IgD-negative memory B cell (primary cell): ENCODE data around the gene LHPP. TPM values are rescaled to one million over a fixed set of nuclear protein-coding genes. Genes with fewer than 3 reads are reported as not detected.

Experiments used
- H3K27ac Mint-ChIP-seq, 3 donors: one replicate each; pipeline ENCODE4 v1.8.0; 2020 to 2022; ENCODE audit warnings: mild to moderate bottlenecking in 3 of 3, mixed read lengths in 3 of 3, moderate library complexity in 1 of 3
- H3K27me3 Mint-ChIP-seq: one replicate; pipeline ENCODE4 v1.8.0; 2021; ENCODE audit warnings: mixed read lengths
- H3K36me3 Mint-ChIP-seq: one replicate; pipeline ENCODE4 v1.8.0; 2020; ENCODE audit warnings: mild to moderate bottlenecking, mixed read lengths
- H3K4me1 Mint-ChIP-seq, 3 donors: one replicate each; pipeline ENCODE4 v1.8.0; 2020 to 2022; ENCODE audit warnings: mixed read lengths in 3 of 3, mild to moderate bottlenecking in 1 of 3
- H3K4me3 Mint-ChIP-seq, 4 donors: one replicate each; pipeline ENCODE4 v1.8.0; 2020 to 2022; ENCODE audit warnings: mild to moderate bottlenecking in 4 of 4, mixed read lengths in 4 of 4, moderate library complexity in 3 of 4
- H3K9me3 Mint-ChIP-seq, 3 donors: one replicate each; pipeline ENCODE4 v1.8.0; 2020 to 2021; ENCODE audit warnings: mixed read lengths in 3 of 3, mild to moderate bottlenecking in 1 of 3
- polyA plus RNA-seq: library from polyadenylated mRNA; unstranded; fragments of 300-500 nt; fragmentation: Illumina TruSeq; gene quantifications from one replicate; pipeline ENCODE4 v1.2.3, GENCODE V29; 2021

LHPP gene
- polyA plus RNA-seq, 1 donor from 2014 or later = 52.0 TPM

- H3K4me1 Mint-ChIP-seq = peaks cover 0 to 4% (median 0%) of the 10 kb centered on the region in 3 donors
- no peaks in the 10 kb centered on the region for H3K27me3 Mint-ChIP-seq
- no peak overlapping the region for H3K27ac Mint-ChIP-seq
- H3K9me3 Mint-ChIP-seq = no peaks in the 10 kb centered on the region
- no peak overlapping the region for H3K4me3 Mint-ChIP-seq
- H3K36me3 Mint-ChIP-seq = peaks cover 2% of the 10 kb centered on the region
Measured at GRCh38 chr10:124493214-124493882, 31.7 kb downstream of the LHPP start.

DNA sequence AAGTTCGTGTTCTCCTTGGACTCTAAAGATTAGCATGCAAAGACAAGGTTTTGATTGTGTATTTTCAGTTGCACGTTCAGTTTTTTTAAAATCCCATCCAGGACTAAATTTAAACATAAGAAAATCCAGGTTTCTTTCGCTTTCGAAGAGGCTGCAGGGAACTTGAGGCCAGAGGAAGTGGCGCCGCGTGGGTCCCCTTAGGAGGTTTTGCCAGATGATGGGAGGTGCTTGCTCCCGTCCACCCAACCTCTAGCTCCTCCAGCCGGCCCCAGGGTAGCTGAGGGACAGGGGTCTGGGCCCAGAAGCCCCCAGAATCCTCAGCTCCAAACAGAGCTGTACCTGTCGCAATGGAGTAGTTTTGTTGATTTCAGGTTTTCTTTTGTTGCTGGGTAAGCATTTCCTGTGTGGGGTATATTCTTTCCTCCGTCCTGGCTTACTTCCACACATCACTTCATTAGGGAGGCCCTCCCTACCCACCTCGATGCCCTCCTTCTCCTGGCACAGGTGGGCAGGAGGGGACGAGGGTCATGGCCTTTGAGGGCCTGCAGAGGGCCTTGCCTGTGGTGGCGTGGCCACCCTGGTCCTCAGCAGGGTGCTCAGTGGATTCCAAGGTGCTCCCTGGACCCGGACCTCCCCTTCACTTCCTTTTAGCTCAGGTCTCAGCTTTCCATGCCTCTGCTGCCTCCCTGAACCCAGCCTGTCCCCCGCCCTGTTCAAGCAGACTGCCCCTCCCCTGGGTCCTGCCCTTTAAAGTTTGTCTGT, 32.6 kb downstream of the LHPP start:
- peaks cover 2% of the 10 kb centered on the region for H3K36me3 Mint-ChIP-seq
- no peaks in the 10 kb centered on the region for H3K9me3 Mint-ChIP-seq
- no peak overlapping the region for H3K27ac Mint-ChIP-seq
- peaks cover 0 to 4% (median 0%) of the 10 kb centered on the region in 3 donors for H3K4me1 Mint-ChIP-seq
- no peaks in the 10 kb centered on the region for H3K27me3 Mint-ChIP-seq
- peak overlapping the region in 1 of 4 donors; percentile 66 for H3K4me3 Mint-ChIP-seq

GRCh38 chr10:124495162-124495561, 33.5 kb downstream of the LHPP start:
- Mint-ChIP-seq H3K27ac (no peak overlapping the region), H3K4me1 (peaks cover 0 to 4% (median 0%) of the 10 kb centered on the region in 3 donors), H3K36me3 (peaks cover 2% of the 10 kb centered on the region), H3K4me3 (no peak overlapping the region), H3K9me3 (no peaks in the 10 kb centered on the region), H3K27me3 (no peaks in the 10 kb centered on the region)

- Mint-ChIP-seq H3K36me3 (peaks cover 3% of the 10 kb centered on the region), H3K27ac (peak overlapping the region in 1 of 3 donors; percentile 86), H3K9me3 (peaks cover 0 to 3% (median 1%) of the 10 kb centered on the region in 3 donors), H3K4me3 (no peak overlapping the region), H3K27me3 (no peaks in the 10 kb centered on the region), H3K4me1 (peaks cover 0 to 4% (median 0%) of the 10 kb centered on the region in 3 donors)
Measured at GRCh38 chr10:124495725-124496124, 34.1 kb downstream of the LHPP start.

DNA sequence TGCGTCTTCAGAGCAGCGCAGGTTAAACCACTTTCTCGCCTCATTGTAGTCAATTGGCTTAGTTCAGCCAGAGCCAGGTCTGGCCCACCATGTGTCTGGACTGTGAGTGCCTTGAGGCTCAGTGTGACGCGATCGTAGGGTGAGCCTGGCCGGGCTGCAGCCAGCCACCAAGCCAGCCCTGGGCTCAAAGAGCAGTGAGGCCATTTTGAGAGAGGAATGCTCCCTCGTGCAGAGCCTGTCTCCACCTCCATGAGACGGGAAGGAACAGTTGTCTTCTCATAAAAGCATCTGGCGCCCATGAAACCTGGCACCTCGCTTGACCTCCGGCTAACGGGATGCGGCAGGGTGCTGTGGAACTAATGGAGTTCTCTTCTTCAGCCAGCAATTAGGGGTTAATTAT, 34.5 kb downstream of the LHPP start:
- Mint-ChIP-seq H3K36me3 (peaks cover 7% of the 10 kb centered on the region), H3K27ac (peak overlapping the region in 1 of 3 donors; percentile 86), H3K4me1 (peaks cover 0 to 5% (median 0%) of the 10 kb centered on the region in 3 donors), H3K27me3 (no peaks in the 10 kb centered on the region), H3K9me3 (peaks cover 0 to 6% (median 4%) of the 10 kb centered on the region in 3 donors), H3K4me3 (no peak overlapping the region)

DNA sequence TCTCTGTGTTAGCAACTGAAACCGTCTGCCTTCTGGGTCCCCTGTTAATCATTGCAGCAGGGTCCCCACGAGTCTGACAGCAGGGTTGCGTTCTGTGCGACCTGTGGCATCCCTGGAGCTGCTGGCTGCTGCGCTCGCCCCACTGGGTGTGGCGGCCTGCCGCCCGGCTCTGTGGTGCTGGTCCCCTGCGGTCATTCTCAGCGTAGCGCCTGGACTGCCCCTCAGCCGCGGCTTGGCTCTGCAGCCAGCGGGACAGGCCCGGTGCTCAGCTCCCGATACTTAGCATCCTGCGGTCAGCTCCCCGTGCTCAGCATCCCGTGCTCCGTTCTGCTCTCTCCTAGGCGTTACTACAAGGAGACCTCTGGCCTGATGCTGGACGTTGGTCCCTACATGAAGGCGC, 35.0 kb downstream of the LHPP start:
- no peak overlapping the region for H3K27ac Mint-ChIP-seq
- H3K4me3 Mint-ChIP-seq = no peak overlapping the region
- peaks cover 0 to 5% (median 0%) of the 10 kb centered on the region in 3 donors for H3K4me1 Mint-ChIP-seq
- peaks cover 7% of the 10 kb centered on the region for H3K36me3 Mint-ChIP-seq
- H3K27me3 Mint-ChIP-seq = no peaks in the 10 kb centered on the region
- H3K9me3 Mint-ChIP-seq = peaks cover 0 to 6% (median 4%) of the 10 kb centered on the region in 3 donors

- H3K36me3 Mint-ChIP-seq = peaks cover 11% of the 10 kb centered on the region
- no peak overlapping the region for H3K27ac Mint-ChIP-seq
- H3K4me3 Mint-ChIP-seq = no peak overlapping the region
- H3K9me3 Mint-ChIP-seq = peaks cover 1 to 6% (median 4%) of the 10 kb centered on the region in 3 donors
- H3K4me1 Mint-ChIP-seq = peaks cover 0 to 5% (median 0%) of the 10 kb centered on the region in 3 donors
- no peaks in the 10 kb centered on the region for H3K27me3 Mint-ChIP-seq
Measured at GRCh38 chr10:124497196-124497881, 35.7 kb downstream of the LHPP start.

- Mint-ChIP-seq H3K4me3 (peak overlapping the region in 1 of 4 donors; percentile 12), H3K27me3 (no peaks in the 10 kb centered on the region), H3K27ac (no peak overlapping the region)
Measured at GRCh38 chr10:124498056-124498455, 36.4 kb downstream of the LHPP start.

GRCh38 chr10:124500757-124501156, 39.1 kb downstream of the LHPP start:
- Mint-ChIP-seq H3K36me3 (peaks cover 13% of the 10 kb centered on the region), H3K27me3 (no peaks in the 10 kb centered on the region), H3K4me3 (no peak overlapping the region), H3K27ac (no peak overlapping the region), H3K4me1 (peaks cover 0 to 4% (median 0%) of the 10 kb centered on the region in 3 donors), H3K9me3 (peaks cover 1 to 6% (median 4%) of the 10 kb centered on the region in 3 donors)

More at GRCh38 chr10:124498056-124498455, 36.4 kb downstream of the LHPP start:
- peaks cover 1 to 6% (median 4%) of the 10 kb centered on the region in 3 donors for H3K9me3 Mint-ChIP-seq
- peaks cover 11% of the 10 kb centered on the region for H3K36me3 Mint-ChIP-seq
- H3K4me1 Mint-ChIP-seq = peaks cover 0 to 5% (median 0%) of the 10 kb centered on the region in 3 donors

DNA sequence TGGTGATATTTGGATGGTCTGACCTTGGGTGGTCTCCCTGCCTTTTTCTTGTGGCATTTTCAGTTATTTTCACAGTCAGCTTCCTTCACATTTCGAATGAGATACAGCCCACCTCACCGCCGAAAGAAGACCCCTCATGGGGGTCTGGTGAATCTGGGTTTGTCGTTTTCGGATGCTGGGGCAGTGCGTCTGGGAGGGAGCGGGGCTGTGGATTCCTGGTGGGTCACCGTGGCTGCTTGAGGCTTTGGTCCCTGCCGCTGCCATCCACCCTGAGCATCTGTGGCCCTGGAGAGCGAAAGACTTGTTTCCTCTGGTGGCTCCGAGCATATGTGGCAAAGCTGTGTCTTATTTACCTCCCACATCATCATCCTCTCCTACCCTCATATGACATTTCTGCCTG, 43.1 kb downstream of the LHPP start:
- Mint-ChIP-seq H3K36me3 (peaks cover 14% of the 10 kb centered on the region), H3K27me3 (no peaks in the 10 kb centered on the region), H3K27ac (no peak overlapping the region), H3K4me1 (peaks cover 0 to 3% (median 0%) of the 10 kb centered on the region in 3 donors), H3K4me3 (no peak overlapping the region), H3K9me3 (peaks cover 1 to 6% (median 4%) of the 10 kb centered on the region in 3 donors)

- peaks cover 0 to 3% (median 0%) of the 10 kb centered on the region in 3 donors for H3K4me1 Mint-ChIP-seq
- H3K27ac Mint-ChIP-seq = no peak overlapping the region
- H3K27me3 Mint-ChIP-seq = no peaks in the 10 kb centered on the region
- H3K4me3 Mint-ChIP-seq = no peak overlapping the region
- peaks cover 1 to 6% (median 4%) of the 10 kb centered on the region in 3 donors for H3K9me3 Mint-ChIP-seq
- H3K36me3 Mint-ChIP-seq = peaks cover 15% of the 10 kb centered on the region
Measured at GRCh38 chr10:124505279-124505678, 43.7 kb downstream of the LHPP start.

DNA sequence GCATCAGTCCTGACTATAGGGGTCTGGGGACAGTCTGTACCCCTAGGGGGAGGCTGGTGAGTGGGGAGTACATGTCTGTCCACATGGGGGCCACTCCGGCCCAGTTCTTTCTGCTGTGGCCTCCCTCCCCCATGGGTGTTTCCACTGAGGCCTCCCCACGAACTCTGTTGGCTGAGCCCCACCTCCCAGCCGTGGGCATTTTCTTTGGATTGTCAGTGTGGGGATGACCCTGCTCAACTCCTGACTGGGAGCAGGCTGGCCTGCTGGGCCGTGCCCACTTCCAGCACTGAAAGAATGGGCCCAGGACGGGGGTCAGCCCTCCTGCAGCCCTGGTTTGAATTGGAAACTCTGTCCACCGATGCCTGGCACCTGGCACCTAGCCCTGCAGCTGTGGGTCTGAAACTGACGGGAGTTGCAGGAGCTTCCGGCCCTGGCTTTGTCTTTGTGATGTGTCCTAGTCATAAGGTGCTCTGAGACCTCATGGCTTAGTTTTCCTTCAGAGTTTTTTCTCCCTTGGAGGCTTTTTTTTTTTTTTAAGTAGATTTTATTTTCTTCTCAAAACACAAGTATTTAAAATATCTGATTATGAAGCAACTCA, 46.5 kb downstream of the LHPP start:
- H3K36me3 Mint-ChIP-seq = peaks cover 6% of the 10 kb centered on the region
- H3K27me3 Mint-ChIP-seq = no peaks in the 10 kb centered on the region
- H3K4me1 Mint-ChIP-seq = peaks cover 0 to 2% (median 0%) of the 10 kb centered on the region in 3 donors
- no peak overlapping the region for H3K4me3 Mint-ChIP-seq
- peak overlapping the region in 1 of 3 donors; percentile 74 for H3K27ac Mint-ChIP-seq
- H3K9me3 Mint-ChIP-seq = no peaks in the 10 kb centered on the region

- H3K27me3 Mint-ChIP-seq = no peaks in the 10 kb centered on the region
- H3K9me3 Mint-ChIP-seq = no peaks in the 10 kb centered on the region
- no peak overlapping the region for H3K27ac Mint-ChIP-seq
- peaks cover 0 to 2% (median 0%) of the 10 kb centered on the region in 3 donors for H3K4me1 Mint-ChIP-seq
- peaks cover 6% of the 10 kb centered on the region for H3K36me3 Mint-ChIP-seq
- H3K4me3 Mint-ChIP-seq = no peak overlapping the region
Measured at GRCh38 chr10:124508907-124509454, 47.4 kb downstream of the LHPP start.

- peaks cover 0 to 2% (median 0%) of the 10 kb centered on the region in 3 donors for H3K4me1 Mint-ChIP-seq
- no peaks in the 10 kb centered on the region for H3K27me3 Mint-ChIP-seq
- no peak overlapping the region for H3K4me3 Mint-ChIP-seq
- H3K9me3 Mint-ChIP-seq = no peaks in the 10 kb centered on the region
- peak overlapping the region in 1 of 3 donors; percentile 87 for H3K27ac Mint-ChIP-seq
- peaks cover 7% of the 10 kb centered on the region for H3K36me3 Mint-ChIP-seq
Measured at GRCh38 chr10:124509880-124510632, 48.4 kb downstream of the LHPP start.
